Mesendoderm (in vitro differentiated cells): Measurements from ENCODE around the gene CYYR1.

Experiments used
- DNase-seq: peaks from one replicate; pipeline ENCODE4 v3.0.0; 2013
- H2AK5ac ChIP-seq: 2 replicates; pipeline ENCODE4 v1.6.1; 2013; ENCODE audit warnings: low read length, inconsistent platforms
- H2BK120ac ChIP-seq: 2 replicates; pipeline ENCODE4 v1.6.1; 2013; ENCODE audit warnings: low read depth, mild to moderate bottlenecking, low read length, moderate library complexity, mixed read lengths
- H2BK15ac ChIP-seq: replicated peaks from 2 replicates; pipeline ENCODE4 v1.6.1; 2013; ENCODE audit warnings: low read depth, mild to moderate bottlenecking, moderate library complexity
- H2BK5ac ChIP-seq: 2 replicates; pipeline ENCODE4 v1.6.1; 2013; ENCODE audit warnings: low read length, inconsistent platforms
- H3K18ac ChIP-seq: 2 replicates; pipeline ENCODE4 v1.6.1; 2013; ENCODE audit warnings: mild to moderate bottlenecking, low read length, mixed read lengths
- H3K23ac ChIP-seq: one replicate; pipeline ENCODE4 v1.6.1; 2013; ENCODE audit warnings: low read length
- H3K27ac ChIP-seq: 2 replicates; pipeline ENCODE4 v1.5.1; 2013; ENCODE audit warnings: low read depth, mild to moderate bottlenecking, inconsistent platforms, low read length, moderate library complexity
- H3K27me3 ChIP-seq: 2 replicates; pipeline ENCODE4 v1.6.1; 2013; ENCODE audit warnings: low read length, control low read depth, mild to moderate bottlenecking, inconsistent platforms; ENCODE audit not compliant: insufficient read depth, poor library complexity
- H3K36me3 ChIP-seq: 2 replicates; pipeline ENCODE4 v1.6.1; 2013; ENCODE audit warnings: low read length, inconsistent platforms; ENCODE audit not compliant: control insufficient read depth, insufficient read depth
- H3K4ac ChIP-seq: one replicate; pipeline ENCODE4 v1.6.1; 2013; ENCODE audit warnings: low read depth, mild to moderate bottlenecking, low read length, moderate library complexity
- H3K4me1 ChIP-seq: 2 replicates; pipeline ENCODE4 v1.6.1; 2013; ENCODE audit warnings: low read depth, low read length, inconsistent platforms; ENCODE audit not compliant: control insufficient read depth
- H3K4me2 ChIP-seq: 2 replicates; pipeline ENCODE4 v1.6.1; 2013; ENCODE audit warnings: low read length
- H3K4me3 ChIP-seq: 2 replicates; pipeline ENCODE4 v1.5.1; 2013; ENCODE audit warnings: mild to moderate bottlenecking, low read length
- H3K56ac ChIP-seq: one replicate; pipeline ENCODE4 v1.6.1; 2013; ENCODE audit warnings: low read length
- H3K79me1 ChIP-seq: 2 replicates; pipeline ENCODE4 v1.6.1; 2013; ENCODE audit warnings: low read length, inconsistent platforms
- H3K79me2 ChIP-seq: 2 replicates; pipeline ENCODE4 v1.6.1; 2013; ENCODE audit warnings: mild to moderate bottlenecking, low read length; ENCODE audit not compliant: control insufficient read depth, insufficient read depth
- H3K9ac ChIP-seq: 2 replicates; pipeline ENCODE4 v1.6.1; 2013; ENCODE audit warnings: low read length, inconsistent platforms
- H4K5ac ChIP-seq: one replicate; pipeline ENCODE4 v1.6.1; 2013; ENCODE audit warnings: low read length
- H4K8ac ChIP-seq: one replicate; pipeline ENCODE4 v1.6.1; 2013; ENCODE audit warnings: low read depth, mild to moderate bottlenecking, control low read depth, low read length, moderate library complexity
- WGBS: extraction: QIAGEN DNeasy Blood & Tissue Kit; methylation state at CpG from one replicate; pipeline ENCODE4 v1.1.7; 2013; ENCODE audit warnings: low lambda C conversion rate, missing lambda C conversion rate; ENCODE audit not compliant: insufficient coverage; ENCODE audit errors: extremely low coverage; 5-methylcytosine and 5-hydroxymethylcytosine counted together

CYYR1 gene

GRCh38 chr21:26563856-26564503 lies 9.1 kb downstream of the CYYR1 start:
- no peaks in the 10 kb centered on the region for H3K36me3 ChIP-seq
- H2BK15ac ChIP-seq, result no peak overlapping the region
- no peak overlapping the region for H2BK5ac ChIP-seq
- DNase-seq, result no peak
- peaks cover 10% of the 10 kb centered on the region for H3K79me2 ChIP-seq
- no peak overlapping the region for H4K8ac ChIP-seq
- H3K9ac ChIP-seq, result no peak overlapping the region
- H2AK5ac ChIP-seq, result no peak overlapping the region
- no peak overlapping the region for H4K5ac ChIP-seq
- no CpG with 5 or more reads among the region's 5 CpGs for WGBS
- no peak overlapping the region for H3K23ac ChIP-seq
- no peak overlapping the region for H3K27ac ChIP-seq
- H3K4me3 ChIP-seq, result no peak overlapping the region
- no peak overlapping the region for H3K18ac ChIP-seq
- H3K4me1 ChIP-seq, result no peaks in the 10 kb centered on the region
- H3K56ac ChIP-seq, result no peak overlapping the region
- H3K4ac ChIP-seq, result no peak overlapping the region
- H2BK120ac ChIP-seq, result no peak overlapping the region
- H3K27me3 ChIP-seq, result no peaks in the 10 kb centered on the region
- H3K79me1 ChIP-seq, result no peaks in the 10 kb centered on the region
- no peak overlapping the region for H3K4me2 ChIP-seq

- no peak overlapping the region for H4K8ac ChIP-seq
- H3K36me3 ChIP-seq, result no peaks in the 10 kb centered on the region
- no peaks in the 10 kb centered on the region for H3K79me2 ChIP-seq
- H3K27me3 ChIP-seq, result no peaks in the 10 kb centered on the region
- no peak overlapping the region for H3K4me2 ChIP-seq
- no peak overlapping the region for H3K9ac ChIP-seq
- no peak for DNase-seq
- no peak overlapping the region for H2BK5ac ChIP-seq
- no peak overlapping the region for H2AK5ac ChIP-seq
- H2BK120ac ChIP-seq, result no peak overlapping the region
- H3K18ac ChIP-seq, result no peak overlapping the region
- WGBS, result no CpG with 5 or more reads among the region's 3 CpGs
- no peak overlapping the region for H2BK15ac ChIP-seq
- H3K4ac ChIP-seq, result no peak overlapping the region
- H3K23ac ChIP-seq, result no peak overlapping the region
- peaks cover 3% of the 10 kb centered on the region for H3K79me1 ChIP-seq
- no peaks in the 10 kb centered on the region for H3K4me1 ChIP-seq
- no peak overlapping the region for H4K5ac ChIP-seq
- H3K27ac ChIP-seq, result no peak overlapping the region
- H3K56ac ChIP-seq, result no peak overlapping the region
- no peak overlapping the region for H3K4me3 ChIP-seq
Observed at GRCh38 chr21:26560612-26561011, 12.5 kb downstream of the CYYR1 start.

- no peak overlapping the region for H2BK5ac ChIP-seq
- H3K27ac ChIP-seq, result no peak overlapping the region
- H3K79me1 ChIP-seq, result peaks cover 3% of the 10 kb centered on the region
- H2AK5ac ChIP-seq, result no peak overlapping the region
- no peaks in the 10 kb centered on the region for H3K36me3 ChIP-seq
- no peak overlapping the region for H3K9ac ChIP-seq
- no peak overlapping the region for H4K5ac ChIP-seq
- H4K8ac ChIP-seq, result no peak overlapping the region
- no peaks in the 10 kb centered on the region for H3K4me1 ChIP-seq
- DNase-seq, result no peak
- WGBS, result no CpG with 5 or more reads among the region's 5 CpGs
- no peak overlapping the region for H3K23ac ChIP-seq
- H3K4me3 ChIP-seq, result no peak overlapping the region
- H3K27me3 ChIP-seq, result no peaks in the 10 kb centered on the region
- no peaks in the 10 kb centered on the region for H3K79me2 ChIP-seq
- no peak overlapping the region for H3K56ac ChIP-seq
- no peak overlapping the region for H3K4ac ChIP-seq
- H2BK120ac ChIP-seq, result no peak overlapping the region
- no peak overlapping the region for H2BK15ac ChIP-seq
- no peak overlapping the region for H3K4me2 ChIP-seq
- H3K18ac ChIP-seq, result no peak overlapping the region
Observed at GRCh38 chr21:26559099-26559498, 14.0 kb downstream of the CYYR1 start.

- H3K79me2 ChIP-seq, result no peaks in the 10 kb centered on the region
- no peak overlapping the region for H4K8ac ChIP-seq
- H3K9ac ChIP-seq, result no peak overlapping the region
- H2BK5ac ChIP-seq, result no peak overlapping the region
- H2BK15ac ChIP-seq, result no peak overlapping the region
- H3K4me3 ChIP-seq, result no peak overlapping the region
- no peaks in the 10 kb centered on the region for H3K27me3 ChIP-seq
- H3K56ac ChIP-seq, result no peak overlapping the region
- WGBS, result no CpG with 5 or more reads among the region's 4 CpGs
- H3K4me1 ChIP-seq, result no peaks in the 10 kb centered on the region
- no peak overlapping the region for H3K18ac ChIP-seq
- no peak overlapping the region for H2AK5ac ChIP-seq
- no peak overlapping the region for H4K5ac ChIP-seq
- H3K79me1 ChIP-seq, result peaks cover 3% of the 10 kb centered on the region
- no peak overlapping the region for H3K27ac ChIP-seq
- H3K4me2 ChIP-seq, result no peak overlapping the region
- H3K23ac ChIP-seq, result no peak overlapping the region
- no peak overlapping the region for H3K4ac ChIP-seq
- no peak for DNase-seq
- no peaks in the 10 kb centered on the region for H3K36me3 ChIP-seq
- no peak overlapping the region for H2BK120ac ChIP-seq
Observed at GRCh38 chr21:26557106-26557505, 16.0 kb downstream of the CYYR1 start.

- Histone ChIP-seq H3K79me2 (no peaks in the 10 kb centered on the region), H3K36me3 (no peaks in the 10 kb centered on the region), H2BK15ac (no peak overlapping the region), H3K4me1 (no peaks in the 10 kb centered on the region), H2BK120ac (no peak overlapping the region), H3K4ac (no peak overlapping the region), H3K23ac (no peak overlapping the region), H2AK5ac (no peak overlapping the region), H3K4me3 (no peak overlapping the region), H3K27ac (no peak overlapping the region), H4K8ac (no peak overlapping the region), H3K9ac (no peak overlapping the region), H2BK5ac (no peak overlapping the region), H3K56ac (no peak overlapping the region), H3K4me2 (no peak overlapping the region), H3K79me1 (peaks cover 5% of the 10 kb centered on the region), H4K5ac (no peak overlapping the region), H3K27me3 (no peaks in the 10 kb centered on the region), H3K18ac (no peak overlapping the region)
- no CpG with 5 or more reads among the region's 1 CpG for WGBS
- no peak for DNase-seq
Observed at GRCh38 chr21:26555540-26556146, 17.4 kb downstream of the CYYR1 start.

GRCh38 chr21:26554365-26554764 lies 18.7 kb downstream of the CYYR1 start:
- no peak overlapping the region for H2BK120ac ChIP-seq
- no peak overlapping the region for H2BK5ac ChIP-seq
- H2AK5ac ChIP-seq, result no peak overlapping the region
- H3K4me1 ChIP-seq, result no peaks in the 10 kb centered on the region
- no peaks in the 10 kb centered on the region for H3K36me3 ChIP-seq
- H3K79me2 ChIP-seq, result no peaks in the 10 kb centered on the region
- no peak overlapping the region for H3K4me2 ChIP-seq
- H4K8ac ChIP-seq, result no peak overlapping the region
- no peak overlapping the region for H3K4ac ChIP-seq
- no peak overlapping the region for H3K18ac ChIP-seq
- WGBS, result no CpG with 5 or more reads among the region's 2 CpGs
- no peaks in the 10 kb centered on the region for H3K27me3 ChIP-seq
- H3K4me3 ChIP-seq, result no peak overlapping the region
- H2BK15ac ChIP-seq, result no peak overlapping the region
- no peak overlapping the region for H3K23ac ChIP-seq
- H3K27ac ChIP-seq, result no peak overlapping the region
- no peak overlapping the region for H4K5ac ChIP-seq
- H3K9ac ChIP-seq, result no peak overlapping the region
- no peak overlapping the region for H3K56ac ChIP-seq
- peaks cover 5% of the 10 kb centered on the region for H3K79me1 ChIP-seq
- DNase-seq, result no peak
